ENCODE measurements around the gene ASB5. TPM values are rescaled to one million over a fixed set of nuclear protein-coding genes. Genes with fewer than 3 reads are reported as not detected.

ASB5 gene
- total and polyA plus RNA-seq, 10 of the 15 experiments (the other 5 are each of a cell fraction or from before 2014, with no cell fraction given) = not detected

DNA sequence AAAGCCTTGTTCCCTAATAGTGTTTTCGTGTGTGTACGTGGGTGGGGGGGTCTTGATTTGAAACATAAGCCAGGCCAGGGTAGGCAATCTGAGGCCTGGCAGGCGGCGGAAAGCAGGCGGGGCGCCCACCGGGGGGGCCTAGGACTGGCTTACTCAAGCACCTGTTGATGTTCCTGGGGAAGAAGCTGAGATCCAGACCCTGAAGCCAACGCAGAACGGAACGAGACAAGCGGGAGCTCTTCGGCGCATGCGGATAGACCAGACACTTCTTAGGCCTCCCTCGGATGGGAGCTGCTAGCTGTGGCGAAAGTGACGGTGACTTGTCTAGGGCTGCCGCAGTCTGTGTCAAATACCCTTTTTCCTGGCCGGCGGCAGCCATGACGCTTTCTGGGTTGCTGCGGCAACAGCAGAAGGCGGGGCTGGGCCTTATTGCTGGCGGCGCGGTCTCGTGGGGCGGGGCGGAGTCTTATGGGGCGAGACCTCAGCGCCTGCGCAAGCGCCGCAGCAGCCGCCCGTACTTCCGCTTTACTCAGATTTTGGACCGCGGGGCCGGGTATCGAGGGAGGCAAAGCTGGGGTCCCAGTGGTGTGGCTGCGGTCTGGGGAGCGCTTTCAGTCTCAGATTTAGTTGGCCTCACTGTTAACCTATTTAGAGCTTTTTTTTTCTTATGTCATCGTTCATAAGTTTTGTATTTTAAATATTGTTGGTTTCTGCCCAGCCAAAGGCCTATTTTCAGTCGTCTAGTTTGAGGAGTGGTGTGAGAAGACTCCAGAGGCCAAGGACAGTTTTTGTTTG, 73.6 kb downstream of the ASB5 start, which contains the start of gene SPATA4 (continued):
- TF ChIP-seq JUND (IDR thresholded peaks at IDR 0.05; ENCODE audit: low read depth, low read length) (no peak), HDAC2 (IDR thresholded peaks at IDR 0.05) (no peak), BCL11A (IDR thresholded peaks at IDR 0.05; ENCODE audit: low read depth, low read length) (peak; percentile 82), E2F8 (IDR thresholded peaks at IDR 0.05; ENCODE audit: low read depth, partially characterized antibody) (no peak), POLR2A (IDR thresholded peaks at IDR 0.05; ENCODE audit: low read depth, low read length) (no peak), ZBTB40 (IDR thresholded peaks at IDR 0.05; ENCODE audit: borderline replicate concordance) (no peak; the same call in 1 of the 2 replicates), PAX8 (IDR thresholded peaks at IDR 0.05) (no peak), SMAD5 (IDR thresholded peaks at IDR 0.05; ENCODE audit: low read depth) (no peak), KLF5 (IDR thresholded peaks at IDR 0.05; ENCODE audit: partially characterized antibody) (no peak), ATF2 (IDR thresholded peaks at IDR 0.05; ENCODE audit: low read length) (peak; percentile 91), SIN3A (IDR thresholded peaks at IDR 0.05; ENCODE audit: low read depth, low read length) (peak; percentile 93), YBX1 (IDR thresholded peaks at IDR 0.05) (no peak), ZBTB4 (CRISPR knock-in tag; IDR thresholded peaks at IDR 0.05) (no peak), KDM1A (IDR thresholded peaks at IDR 0.05; ENCODE audit: borderline replicate concordance) (no peak), ZNF24 (IDR thresholded peaks at IDR 0.05) (no peak), ASH2L (IDR thresholded peaks at IDR 0.05; ENCODE audit: borderline replicate concordance, low read depth) (no peak), NFYA (IDR thresholded peaks at IDR 0.05; ENCODE audit: borderline replicate concordance, low read depth, low read length) (no peak), CEBPB (IDR thresholded peaks at IDR 0.05; ENCODE audit: borderline replicate concordance in 1 of 2, low read depth in 2 of 2, low read length in 2 of 2) (no peak), ZBED1 (IDR thresholded peaks at IDR 0.05; ENCODE audit: borderline replicate concordance) (no peak; the same call in 1 of the 2 replicates), MTA3 (IDR thresholded peaks at IDR 0.05; ENCODE audit: borderline replicate concordance, low read length) (no peak)
